IMR-90 (cell line): ENCODE data around the gene TANGO6. TPM values are rescaled to one million over a fixed set of nuclear protein-coding genes. Genes with fewer than 3 reads are reported as not detected.

ENCODE experiments used
- ATAC-seq: fragments of 200-7000 bp; cut with Tn5 transposase; 2 replicates; pipeline ENCODE4 v1.9.1; 2020; ENCODE audit warnings: low read depth, mild to moderate bottlenecking, moderate library complexity
- BruUV-seq: library from RNA; stranded (reverse); fragments of 400-500 nt; replicated peaks from 2 replicates; lab custom pipeline; 2021; lab: Mats Ljungman, UMichigan
- CTCF ChIA-PET: fragments of 300-600 bp; formaldehyde crosslinking; extraction: SDS; loops from one replicate; lab custom pipeline; 2021; ENCODE audit warnings: antibody characterized with exemption; lab: Yijun Ruan, JAX
- POLR2A ChIA-PET: fragments of 300-600 bp; sonication (Branson Sonifier 250); formaldehyde crosslinking; loops from one replicate; lab custom pipeline; 2022; ENCODE audit warnings: antibody characterized with exemption; ENCODE audit not compliant: unreplicated experiment; lab: Charles Lee
- DNase-seq: peaks from one replicate; pipeline ENCODE4 v3.0.0; 2013
- H2AFZ ChIP-seq: replicated peaks from 2 replicates; pipeline ENCODE3; 2013; ENCODE audit warnings: low read length, mild to moderate bottlenecking; ENCODE audit not compliant: poor library complexity
- H2AK5ac ChIP-seq: 2 replicates; pipeline ENCODE4 v1.6.1; 2013; ENCODE audit warnings: low read depth, low read length, inconsistent platforms
- H2AK9ac ChIP-seq: replicated peaks from 2 replicates; pipeline ENCODE3; 2013; ENCODE audit warnings: mild to moderate bottlenecking, low read depth, low read length, moderate library complexity; ENCODE audit not compliant: poor library complexity
- H2BK120ac ChIP-seq: 2 replicates; pipeline ENCODE4 v1.6.1; 2013; ENCODE audit warnings: low read depth, low read length, inconsistent platforms
- H2BK15ac ChIP-seq: 3 replicates; pipeline ENCODE4 v1.6.1; 2013; ENCODE audit warnings: low read depth, low read length, inconsistent platforms
- H2BK20ac ChIP-seq: 2 replicates; pipeline ENCODE4 v1.6.1; 2013; ENCODE audit warnings: low read depth, mild to moderate bottlenecking, inconsistent platforms, low read length, moderate library complexity
- H2BK5ac ChIP-seq: 2 replicates; pipeline ENCODE4 v1.6.1; 2013; ENCODE audit warnings: mild to moderate bottlenecking, low read depth, low read length, inconsistent platforms; ENCODE audit not compliant: poor library complexity, severe bottlenecking
- H3K14ac ChIP-seq: replicated peaks from 2 replicates; pipeline ENCODE4 v1.6.1; 2013; ENCODE audit warnings: low read depth, low read length, inconsistent platforms
- H3K18ac ChIP-seq: 2 replicates; pipeline ENCODE4 v1.6.1; 2013; ENCODE audit warnings: low read depth, low read length, control low read depth
- H3K23ac ChIP-seq: 2 replicates; pipeline ENCODE4 v1.6.1; 2013; ENCODE audit warnings: low read depth, low read length, inconsistent platforms
- H3K27ac ChIP-seq: 2 replicates; pipeline ENCODE4 v1.5.1; 2013; ENCODE audit warnings: mild to moderate bottlenecking, control low read depth, low read length; ENCODE audit not compliant: insufficient read depth
- H3K27me3 ChIP-seq: 2 replicates; pipeline ENCODE4 v1.6.1; 2013; ENCODE audit warnings: low read length; ENCODE audit not compliant: control insufficient read depth, insufficient read depth
- H3K36me3 ChIP-seq: 2 replicates; pipeline ENCODE4 v1.6.1; 2013; ENCODE audit warnings: low read length, mixed read lengths; ENCODE audit not compliant: control insufficient read depth, insufficient read depth
- H3K4ac ChIP-seq: 2 replicates; pipeline ENCODE4 v1.6.1; 2013; ENCODE audit warnings: low read depth, low read length, inconsistent platforms
- H3K4me1 ChIP-seq: 2 replicates; pipeline ENCODE4 v1.6.1; 2013; ENCODE audit warnings: low read length, mixed read lengths; ENCODE audit not compliant: control insufficient read depth, insufficient read depth
- H3K4me2 ChIP-seq: 2 replicates; pipeline ENCODE4 v1.6.1; 2013; ENCODE audit warnings: low read depth, mild to moderate bottlenecking, control low read depth, low read length, moderate library complexity
- H3K4me3 ChIP-seq: 2 replicates; pipeline ENCODE4 v1.5.1; 2013; ENCODE audit warnings: low read depth, mild to moderate bottlenecking, control low read depth, low read length, moderate library complexity; ENCODE audit not compliant: insufficient read depth
- H3K56ac ChIP-seq: 2 replicates; pipeline ENCODE4 v1.6.1; 2013; ENCODE audit warnings: low read length, inconsistent platforms; ENCODE audit not compliant: insufficient read depth; ENCODE audit errors: extremely low read depth
- H3K79me1 ChIP-seq, 2 experiments: 2 replicates each; pipeline ENCODE4 v1.6.1; 2013; ENCODE audit warnings: low read length in 2 of 2, inconsistent platforms in 1 of 2, low read depth in 1 of 2
- H3K9ac ChIP-seq: 2 replicates; pipeline ENCODE4 v1.6.1; 2013; ENCODE audit warnings: low read depth, low read length, control low read depth
- H3K9me1 ChIP-seq: 2 replicates; pipeline ENCODE4 v1.6.1; 2013; ENCODE audit warnings: low read length, inconsistent platforms; ENCODE audit not compliant: insufficient read depth
- H3K9me3 ChIP-seq: 2 replicates; pipeline ENCODE4 v1.6.1; 2013; ENCODE audit warnings: low read length; ENCODE audit not compliant: control insufficient read depth, insufficient read depth
- H4K20me1 ChIP-seq: 2 replicates; pipeline ENCODE4 v1.6.1; 2013; ENCODE audit warnings: low read length, inconsistent platforms; ENCODE audit not compliant: insufficient read depth
- H4K5ac ChIP-seq: 2 replicates; pipeline ENCODE4 v1.6.1; 2013; ENCODE audit warnings: mild to moderate bottlenecking, low read depth, low read length, control low read depth
- H4K8ac ChIP-seq, 2 experiments: 2 replicates each; pipeline ENCODE4 v1.6.1; 2013; ENCODE audit warnings: low read depth in 2 of 2, low read length in 2 of 2, control low read depth in 1 of 2, inconsistent platforms in 1 of 2
- H4K91ac ChIP-seq: 2 replicates; pipeline ENCODE4 v1.6.1; 2013; ENCODE audit warnings: low read depth, low read length, inconsistent platforms; ENCODE audit not compliant: insufficient read depth
- BHLHE40 ChIP-seq: fragments of 150-350 bp; IDR thresholded peaks from 2 replicates; pipeline ENCODE4 v1.6.1; 2016; ENCODE audit warnings: mild to moderate bottlenecking, low read depth, low read length
- CTCF ChIP-seq: conservative IDR thresholded peaks from 2 replicates; pipeline ENCODE4 v1.5.1; 2012; ENCODE audit warnings: mild to moderate bottlenecking, low read depth, low read length, improper control_type of control experiment
- ELK1 ChIP-seq: fragments of 150-350 bp; IDR thresholded peaks from 2 replicates; pipeline ENCODE4 v1.6.1; 2016; ENCODE audit warnings: low read depth, mild to moderate bottlenecking, low read length, moderate library complexity, borderline replicate concordance
- MAFK ChIP-seq: IDR thresholded peaks from 2 replicates; pipeline ENCODE4 v1.6.1; 2012; ENCODE audit warnings: low read depth, low read length, improper control_type of control experiment
- MAZ ChIP-seq: IDR thresholded peaks from 2 replicates; pipeline ENCODE4 v1.6.1; 2012; ENCODE audit warnings: low read depth, mild to moderate bottlenecking, low read length, improper control_type of control experiment, moderate library complexity, borderline replicate concordance
- POLR2A ChIP-seq: IDR thresholded peaks from 2 replicates; pipeline ENCODE4 v1.6.1; 2012; ENCODE audit warnings: mild to moderate bottlenecking, low read depth, low read length
- SMC3 ChIP-seq: fragments of 150-350 bp; IDR thresholded peaks from 2 replicates; pipeline ENCODE4 v1.6.1; 2016; ENCODE audit warnings: low read depth, mild to moderate bottlenecking, antibody characterized with exemption, low read length, moderate library complexity
- USF2 ChIP-seq: fragments of 150-350 bp; IDR thresholded peaks from 2 replicates; pipeline ENCODE4 v1.6.1; 2017; ENCODE audit warnings: mild to moderate bottlenecking, antibody characterized with exemption, low read length, low read depth
- WGBS, 2 experiments: methylation state at CpG; one replicate each; pipeline versions ENCODE4 v1.1.5 to v1.1.7; 2013; ENCODE audit warnings: missing lambda C conversion rate in 2 of 2; ENCODE audit not compliant: insufficient read length in 1 of 2; ENCODE audit errors: extremely low coverage in 2 of 2; 5-methylcytosine and 5-hydroxymethylcytosine counted together
- dilution Hi-C: fragments of 300-500 bp; cut with HindIII; formaldehyde crosslinking; loops from one replicate; pipeline ENCODE4 v1.14.3; 2018; ENCODE audit warnings: low sequenced_read_pairs; ENCODE audit not compliant: unreplicated experiment
- in situ Hi-C: fragments of 300-500 bp; cut with MboI; formaldehyde crosslinking; loops from 3 replicates; pipeline ENCODE4 v1.14.3; 2019; ENCODE audit warnings: low sequenced_read_pairs, inconsistent platforms, mixed read lengths
- intact Hi-C: fragments of 100-400 bp; cut with micrococcal nuclease; formaldehyde crosslinking; loops from 2 replicates; pipeline ENCODE4 v1.10.0; 2022
- polyA plus RNA-seq, 3 experiments: library from polyadenylated mRNA; depleted of rRNA; stranded (reverse); fragments of >200 nt; gene quantifications; 2 replicates each; pipeline ENCODE4 v1.2.3, GENCODE V29; 2012; ENCODE audit warnings: low replicate concordance in 1 of 3
- total RNA-seq: library from RNA; depleted of rRNA; stranded (reverse); fragments of >200 nt; gene quantifications from 2 replicates; pipeline ENCODE4 v1.2.3, GENCODE V29; 2012

TANGO6 gene
- total and polyA plus RNA-seq, 2 of the 4 experiments (the other 2 are of a cell fraction), result 6.7 to 22.4 TPM

GRCh38 chr16:69005641-69006355, 162.5 kb downstream of the TANGO6 start:
- intact Hi-C loops (no loop called here), dilution Hi-C loops (no loop called here), in situ Hi-C loops (no loop called here)
- no peaks in the 10 kb centered on the region for H3K36me3 ChIP-seq
- H3K4me2 ChIP-seq, result no peak overlapping the region
- H2AK9ac ChIP-seq, result no peak overlapping the region
- H3K79me1 ChIP-seq, result no peaks in the 10 kb centered on the region
- no peak overlapping the region for H2AK5ac ChIP-seq
- TF ChIP-seq MAFK (no peak), ELK1 (no peak), CTCF (no peak), SMC3 (no peak), BHLHE40 (no peak), USF2 (no peak), MAZ (no peak), POLR2A (no peak)
- no peak overlapping the region for H4K91ac ChIP-seq
- no peak overlapping the region for H3K9ac ChIP-seq
- ChIA-PET CTCF (no interaction called here), POLR2A (no interaction called here)
- H3K23ac ChIP-seq, result no peak overlapping the region
- H3K27ac ChIP-seq, result no peak overlapping the region
- H2BK15ac ChIP-seq, result no peak overlapping the region
- no peak overlapping the region for H3K18ac ChIP-seq
- no peak overlapping the region for H2BK5ac ChIP-seq
- no peak overlapping the region for H2BK20ac ChIP-seq
- no peak overlapping the region for H3K4ac ChIP-seq
- no peak overlapping the region for H4K8ac ChIP-seq
- 0 out of 2 replicates have a peak, but pooled peaks cover 2% of the 10 kb centered on the region for H3K9me1 ChIP-seq
- H3K14ac ChIP-seq, result no peak overlapping the region
- DNase-seq (no peak), ATAC-seq (no peak)
- no peaks in the 10 kb centered on the region for H3K27me3 ChIP-seq
- WGBS, 2 experiments, result 100% methylated on average over 1 of the region's 5 CpGs; no CpG with 5 or more reads in 1 of the 2 experiments
- no peaks in the 10 kb centered on the region for H3K4me1 ChIP-seq
- H2BK120ac ChIP-seq, result no peak overlapping the region
- no peaks in the 10 kb centered on the region for H4K20me1 ChIP-seq
- H3K4me3 ChIP-seq, result no peak overlapping the region
- H3K56ac ChIP-seq, result no peak overlapping the region
- H3K9me3 ChIP-seq, result peaks cover 12% of the 10 kb centered on the region; the same call in 1 of the 2 replicates
- no peak overlapping the region for H4K5ac ChIP-seq
- no TSS peak for BruUV-seq
- no peak overlapping the region for H2AFZ ChIP-seq
